ENCODE measurements around the gene RNU1-3.
"Not testable (repeated sequence)": the region's sequence is repeated elsewhere in the genome, so short reads cannot be mapped to it uniquely, and the experiment has no call there.

- TF ChIP-seq, protein P1, sequence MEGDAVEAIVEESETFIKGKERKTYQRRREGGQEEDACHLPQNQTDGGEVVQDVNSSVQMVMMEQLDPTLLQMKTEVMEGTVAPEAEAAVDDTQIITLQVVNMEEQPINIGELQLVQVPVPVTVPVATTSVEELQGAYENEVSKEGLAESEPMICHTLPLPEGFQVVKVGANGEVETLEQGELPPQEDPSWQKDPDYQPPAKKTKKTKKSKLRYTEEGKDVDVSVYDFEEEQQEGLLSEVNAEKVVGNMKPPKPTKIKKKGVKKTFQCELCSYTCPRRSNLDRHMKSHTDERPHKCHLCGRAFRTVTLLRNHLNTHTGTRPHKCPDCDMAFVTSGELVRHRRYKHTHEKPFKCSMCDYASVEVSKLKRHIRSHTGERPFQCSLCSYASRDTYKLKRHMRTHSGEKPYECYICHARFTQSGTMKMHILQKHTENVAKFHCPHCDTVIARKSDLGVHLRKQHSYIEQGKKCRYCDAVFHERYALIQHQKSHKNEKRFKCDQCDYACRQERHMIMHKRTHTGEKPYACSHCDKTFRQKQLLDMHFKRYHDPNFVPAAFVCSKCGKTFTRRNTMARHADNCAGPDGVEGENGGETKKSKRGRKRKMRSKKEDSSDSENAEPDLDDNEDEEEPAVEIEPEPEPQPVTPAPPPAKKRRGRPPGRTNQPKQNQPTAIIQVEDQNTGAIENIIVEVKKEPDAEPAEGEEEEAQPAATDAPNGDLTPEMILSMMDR (conservative IDR thresholded peaks at IDR 0.05; ENCODE audit: low read depth, low read length): not testable (repeated sequence)
- TF ChIP-seq EZH2 (IDR thresholded peaks at IDR 0.05; ENCODE audit: borderline replicate concordance, low read depth, low read length, poor library complexity, severe bottlenecking): not testable (repeated sequence)
Measured at GRCh38 chr1:16647179-16648176, 19.3 kb downstream of the RNU1-3 start.
